Mucosa of descending colon (tissue), 3 donors: ENCODE measurements around the gene IL2RG. TPM values are rescaled to one million over a fixed set of nuclear protein-coding genes. Genes with fewer than 3 reads are reported as not detected.
A peak's percentile ranks its signal among the peaks of the same experiment; 100 is the strongest.

ENCODE experiments used
- ATAC-seq: fragments of 200-7000 bp; cut with Tn5 transposase; one replicate; pipeline ENCODE4 v1.9.1; 2020; ENCODE audit warnings: mild to moderate bottlenecking, moderate library complexity
- DNase-seq, 3 donors: peaks; one replicate each; pipeline ENCODE4 v3.0.0-alpha.2; 2020
- H3K36me3 ChIP-seq: fragments of 200-600 bp; one replicate; pipeline ENCODE4 v1.8.0; 2021; ENCODE audit warnings: low read depth, mild to moderate bottlenecking
- H3K4me1 ChIP-seq: fragments of 200-600 bp; one replicate; pipeline ENCODE4 v1.8.0; 2021; ENCODE audit warnings: low read depth, mild to moderate bottlenecking
- H3K4me3 ChIP-seq: fragments of 200-600 bp; one replicate; pipeline ENCODE4 v1.8.0; 2021; ENCODE audit warnings: mild to moderate bottlenecking
- H3K9me3 ChIP-seq: fragments of 200-600 bp; one replicate; pipeline ENCODE4 v1.8.0; 2021; ENCODE audit warnings: mild to moderate bottlenecking
- intact Hi-C, 2 donors: fragments of 100-400 bp; cut with DNase I in 1 of 2; cut with micrococcal nuclease in 1 of 2; formaldehyde crosslinking; loops; one replicate each; pipeline versions ENCODE4 v1.11.0 to v1.11.1; 2022; cut with DNase I, micrococcal nuclease
- total RNA-seq, 3 donors: library from RNA; stranded (reverse); fragmentation: NEBNext Ultra II Directional in 2 of 3; extraction: Animal tissue kit (Norgen Biotek cat#: 25700) in 2 of 3; gene quantifications; one replicate each; pipeline versions ENCODE4 v1.2.1 to v1.2.4, GENCODE V29; 2021 to 2023
- TF ChIP-seq, protein P1 (sequence below): fragments of 200-600 bp; IDR thresholded peaks from one replicate; pipeline ENCODE4 v1.8.0; 2022; ENCODE audit warnings: antibody characterized with exemption, mild to moderate bottlenecking
- donor health status: DM: no; HTN: no; CAD: no; lungs with moderate emphysema.
- donor health status: DM: no; HTN: no; CAD: no.
- donor health status: DM: no; HTN: yes; CAD: no.

IL2RG gene
- total RNA-seq, 3 donors from 2014 or later: 27.7 to 104 (median 56.8) TPM

DNA sequence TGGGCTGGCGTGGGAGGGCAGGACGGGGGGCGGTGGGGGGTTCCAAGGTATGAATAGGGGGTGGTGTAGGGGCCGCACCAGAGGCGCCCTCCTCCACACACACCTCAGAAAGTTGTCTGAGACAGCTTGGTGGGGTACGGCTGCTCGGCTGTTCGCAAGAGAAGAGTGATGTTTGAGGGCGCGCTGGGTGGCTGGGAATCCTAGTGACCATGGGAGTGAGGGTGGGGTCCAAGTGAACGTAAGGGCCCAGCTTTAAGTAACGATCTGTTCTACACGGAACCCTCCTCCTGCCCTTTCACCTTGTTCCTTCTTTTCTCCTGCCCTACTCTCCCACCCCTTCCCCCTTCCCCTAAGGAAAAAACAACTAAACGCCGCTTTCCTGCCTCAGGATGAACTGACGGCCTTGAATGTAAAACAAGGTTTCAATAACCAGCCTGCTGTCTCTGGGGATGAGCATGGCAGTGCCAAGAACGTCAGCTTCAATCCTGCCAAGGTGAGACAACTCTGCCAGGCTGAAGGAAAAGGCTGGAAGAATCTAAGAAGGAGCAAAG is 7.7 kb upstream of the IL2RG start:
- no peaks in the 10 kb centered on the region for H3K4me1 ChIP-seq
- peak; percentile 56 for ATAC-seq
- TF ChIP-seq, protein P1, sequence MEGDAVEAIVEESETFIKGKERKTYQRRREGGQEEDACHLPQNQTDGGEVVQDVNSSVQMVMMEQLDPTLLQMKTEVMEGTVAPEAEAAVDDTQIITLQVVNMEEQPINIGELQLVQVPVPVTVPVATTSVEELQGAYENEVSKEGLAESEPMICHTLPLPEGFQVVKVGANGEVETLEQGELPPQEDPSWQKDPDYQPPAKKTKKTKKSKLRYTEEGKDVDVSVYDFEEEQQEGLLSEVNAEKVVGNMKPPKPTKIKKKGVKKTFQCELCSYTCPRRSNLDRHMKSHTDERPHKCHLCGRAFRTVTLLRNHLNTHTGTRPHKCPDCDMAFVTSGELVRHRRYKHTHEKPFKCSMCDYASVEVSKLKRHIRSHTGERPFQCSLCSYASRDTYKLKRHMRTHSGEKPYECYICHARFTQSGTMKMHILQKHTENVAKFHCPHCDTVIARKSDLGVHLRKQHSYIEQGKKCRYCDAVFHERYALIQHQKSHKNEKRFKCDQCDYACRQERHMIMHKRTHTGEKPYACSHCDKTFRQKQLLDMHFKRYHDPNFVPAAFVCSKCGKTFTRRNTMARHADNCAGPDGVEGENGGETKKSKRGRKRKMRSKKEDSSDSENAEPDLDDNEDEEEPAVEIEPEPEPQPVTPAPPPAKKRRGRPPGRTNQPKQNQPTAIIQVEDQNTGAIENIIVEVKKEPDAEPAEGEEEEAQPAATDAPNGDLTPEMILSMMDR: no peak
- no peaks in the 10 kb centered on the region for H3K36me3 ChIP-seq
- no peaks in the 10 kb centered on the region for H3K9me3 ChIP-seq
- DNase-seq: peak in 1 of 3 donors; percentile 28
- intact Hi-C loops: no loop called here
- peak overlapping the region; percentile 46 for H3K4me3 ChIP-seq

DNA sequence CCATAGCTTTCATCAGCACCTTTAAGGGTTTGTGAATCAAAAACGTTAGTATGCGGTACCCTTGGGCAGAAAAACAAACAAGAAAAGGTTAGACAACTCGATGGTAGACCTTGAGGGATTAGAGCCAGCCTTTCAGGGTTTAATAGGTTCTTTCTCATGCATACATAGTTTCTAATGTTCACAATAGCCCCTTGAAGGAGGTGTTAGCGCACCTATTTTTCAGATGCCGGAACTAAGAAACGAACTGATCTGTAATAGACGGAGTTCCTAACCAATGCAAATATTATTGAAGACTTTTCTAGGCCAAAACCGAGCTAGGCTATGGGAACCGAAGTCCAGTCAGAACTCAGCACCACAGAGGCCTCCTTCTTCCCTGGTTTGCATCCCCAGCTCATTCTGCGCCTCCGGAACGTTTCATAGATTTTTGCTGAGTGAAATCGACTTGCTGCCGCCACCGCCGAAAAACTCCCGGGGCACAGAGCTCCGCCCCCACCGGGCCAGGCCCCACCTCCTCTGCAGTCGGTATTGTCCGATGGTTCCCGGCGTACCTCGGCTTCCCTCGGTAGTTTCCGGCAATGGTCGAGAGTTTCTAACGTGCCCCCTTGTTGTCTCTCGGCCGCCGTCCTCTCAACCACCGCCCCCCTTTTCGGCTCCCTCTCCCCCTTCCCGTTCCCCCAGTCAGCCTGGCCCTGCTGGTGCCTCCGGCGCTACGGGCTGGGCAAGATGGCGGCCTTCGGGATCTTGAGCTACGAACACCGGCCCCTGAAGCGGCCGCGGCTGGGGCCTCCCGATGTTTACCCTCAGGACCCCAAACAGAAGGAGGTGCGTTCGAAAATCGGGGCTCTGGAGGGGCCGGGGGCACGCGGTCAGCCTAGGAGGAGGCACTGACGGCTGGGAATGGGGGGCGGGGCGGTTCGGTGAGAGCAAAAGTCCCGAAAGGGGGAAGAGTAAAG is 6.9 kb upstream of the IL2RG start, which contains the start of gene MED12:
Gene MED12, plus strand, starts transcription at position 565 of the 953 bp plus-strand sequence. Its CDS starts 159 bp downstream, at position 724.
- DNase-seq: peak; percentile 86 to 88 (median 87)
- no peaks in the 10 kb centered on the region for H3K9me3 ChIP-seq
- H3K36me3 ChIP-seq: no peaks in the 10 kb centered on the region
- peak within 1 kb of the TSS; percentile 46 for H3K4me3 ChIP-seq
- ATAC-seq: peak; percentile 97
- no peaks in the 10 kb centered on the region for H3K4me1 ChIP-seq
- TF ChIP-seq, protein P1: no peak
- intact Hi-C loops: no loop called here

DNA sequence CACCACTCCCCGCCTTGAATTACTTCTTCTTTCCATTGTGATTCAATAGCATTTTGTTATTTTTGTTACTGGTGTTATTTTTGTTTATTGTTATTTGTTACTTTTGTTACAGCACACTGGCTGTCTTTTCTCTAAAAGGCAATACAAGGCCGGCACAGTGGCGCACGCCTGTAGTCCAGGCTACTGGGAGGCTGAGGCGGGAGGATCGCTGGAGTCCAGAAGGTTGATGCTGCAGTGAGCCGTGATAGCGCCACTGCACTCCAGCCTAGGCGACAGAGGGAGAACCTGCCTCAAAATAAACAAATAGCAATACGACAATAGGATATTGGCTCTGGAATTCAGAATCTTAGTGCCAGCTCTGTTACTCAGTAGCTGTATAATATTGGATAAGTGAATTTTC is 6.0 kb upstream of the IL2RG start:
- Histone ChIP-seq H3K36me3 (no peaks in the 10 kb centered on the region), H3K4me1 (no peaks in the 10 kb centered on the region), H3K9me3 (no peaks in the 10 kb centered on the region), H3K4me3 (no peak overlapping the region)
- ATAC-seq (no peak), DNase-seq (no peak)
- TF ChIP-seq, protein P1: no peak
- intact Hi-C loops: no loop called here

DNA sequence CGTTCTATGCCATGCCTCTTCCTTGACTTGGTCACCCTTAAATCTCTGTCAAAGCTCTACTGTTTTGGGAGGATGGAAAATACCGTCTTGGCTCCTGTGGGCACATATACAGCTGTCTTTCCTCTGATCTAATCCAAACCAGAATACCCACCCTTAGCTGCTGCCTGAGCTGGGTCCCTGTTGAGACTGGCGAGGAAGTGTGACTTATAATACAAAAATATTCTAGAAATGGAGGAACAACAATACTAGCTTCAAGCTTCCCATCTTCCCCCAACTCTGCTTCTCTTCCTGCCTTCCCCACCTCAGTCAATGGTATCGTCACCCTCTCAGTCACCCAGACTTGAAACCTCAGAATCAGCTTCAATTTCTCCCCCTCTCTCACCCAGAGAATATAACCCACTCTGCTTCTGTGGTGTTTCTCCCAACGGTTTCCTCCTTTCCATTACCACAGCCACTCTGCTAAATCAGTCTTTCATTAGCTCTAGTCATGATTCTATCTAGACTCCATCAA is 599 bp upstream of the IL2RG start:
- H3K9me3 ChIP-seq: no peaks in the 10 kb centered on the region
- TF ChIP-seq, protein P1: no peak
- H3K4me3 ChIP-seq: no peak overlapping the region
- peak; percentile 20 for ATAC-seq
- H3K36me3 ChIP-seq: no peaks in the 10 kb centered on the region
- DNase-seq: no peak
- H3K4me1 ChIP-seq: no peaks in the 10 kb centered on the region
- intact Hi-C loops: no loop called here

DNA sequence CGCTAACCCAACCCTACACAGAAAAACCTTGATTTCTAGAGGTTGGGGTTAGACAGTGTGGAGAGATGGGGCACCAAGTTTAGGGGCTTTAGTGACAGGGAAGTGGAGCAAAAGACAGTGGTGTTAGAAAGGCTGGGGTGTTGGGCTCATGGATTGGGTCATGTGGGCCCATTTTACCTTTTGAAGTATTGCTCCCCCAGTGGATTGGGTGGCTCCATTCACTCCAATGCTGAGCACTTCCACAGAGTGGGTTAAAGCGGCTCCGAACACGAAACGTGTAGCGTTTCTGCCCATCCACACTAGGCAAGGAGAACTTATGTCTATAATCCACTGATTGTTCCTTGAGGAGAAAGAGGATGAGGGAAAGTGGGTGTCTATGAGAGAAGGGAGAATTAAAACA is 2.3 kb downstream of the IL2RG start:
- no peak for DNase-seq

More for the DNA sequence above, 2.3 kb downstream of the IL2RG start:
- ATAC-seq: no peak
- intact Hi-C loops: no loop called here
- Histone ChIP-seq H3K4me3 (no peak overlapping the region), H3K4me1 (no peaks in the 10 kb centered on the region), H3K9me3 (no peaks in the 10 kb centered on the region), H3K36me3 (no peaks in the 10 kb centered on the region)
- TF ChIP-seq, protein P1: no peak
